AG09309 (cell line): ENCODE results near the gene RBFOX2.

Source experiments
- DNase-seq: peaks from one replicate; pipeline ENCODE4 v3.0.0-alpha.2; 2010; ENCODE audit warnings: low read depth
- H3K4me3 ChIP-seq: 2 replicates; pipeline ENCODE4 v1.5.1; 2011; ENCODE audit warnings: mild to moderate bottlenecking, low read depth, low read length, moderate library complexity; ENCODE audit not compliant: control insufficient read depth
- TF ChIP-seq, protein P1 (sequence below): IDR thresholded peaks from 2 replicates; pipeline ENCODE4 v1.5.1; 2011; ENCODE audit warnings: mild to moderate bottlenecking, low read depth, low read length, inconsistent platforms; ENCODE audit not compliant: insufficient read depth, control insufficient read depth; ENCODE audit errors: missing control alignments

Gene RBFOX2

GRCh38 chr22:35894937-35895708 lies 133.5 kb downstream of the RBFOX2 start:
- TF ChIP-seq, protein P1, sequence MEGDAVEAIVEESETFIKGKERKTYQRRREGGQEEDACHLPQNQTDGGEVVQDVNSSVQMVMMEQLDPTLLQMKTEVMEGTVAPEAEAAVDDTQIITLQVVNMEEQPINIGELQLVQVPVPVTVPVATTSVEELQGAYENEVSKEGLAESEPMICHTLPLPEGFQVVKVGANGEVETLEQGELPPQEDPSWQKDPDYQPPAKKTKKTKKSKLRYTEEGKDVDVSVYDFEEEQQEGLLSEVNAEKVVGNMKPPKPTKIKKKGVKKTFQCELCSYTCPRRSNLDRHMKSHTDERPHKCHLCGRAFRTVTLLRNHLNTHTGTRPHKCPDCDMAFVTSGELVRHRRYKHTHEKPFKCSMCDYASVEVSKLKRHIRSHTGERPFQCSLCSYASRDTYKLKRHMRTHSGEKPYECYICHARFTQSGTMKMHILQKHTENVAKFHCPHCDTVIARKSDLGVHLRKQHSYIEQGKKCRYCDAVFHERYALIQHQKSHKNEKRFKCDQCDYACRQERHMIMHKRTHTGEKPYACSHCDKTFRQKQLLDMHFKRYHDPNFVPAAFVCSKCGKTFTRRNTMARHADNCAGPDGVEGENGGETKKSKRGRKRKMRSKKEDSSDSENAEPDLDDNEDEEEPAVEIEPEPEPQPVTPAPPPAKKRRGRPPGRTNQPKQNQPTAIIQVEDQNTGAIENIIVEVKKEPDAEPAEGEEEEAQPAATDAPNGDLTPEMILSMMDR, result no peak
- H3K4me3 ChIP-seq, result peak overlapping the region; percentile 14
- peak; percentile 88 for DNase-seq

DNA sequence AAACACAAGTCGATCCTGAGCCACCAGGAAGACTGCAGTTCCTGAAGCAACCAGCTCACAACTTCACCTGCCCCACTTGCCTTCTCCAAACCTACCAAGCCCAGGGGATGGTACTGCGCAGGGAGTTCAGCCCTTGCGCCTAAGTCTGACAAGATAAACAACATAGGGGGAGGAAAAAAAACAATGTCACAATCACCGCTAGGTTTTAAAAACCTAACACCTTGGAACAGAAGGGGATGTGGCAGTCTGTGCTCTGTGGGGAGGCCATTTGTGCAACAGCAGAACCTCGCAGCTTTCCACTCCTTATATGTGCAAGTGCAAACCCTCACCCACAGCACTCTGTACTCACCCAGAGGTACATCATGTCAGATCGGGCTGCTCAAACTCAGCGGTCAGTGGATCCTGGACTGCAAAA lies 134.2 kb downstream of the RBFOX2 start:
- no peak for DNase-seq
- H3K4me3 ChIP-seq, result peak overlapping the region; percentile 14
- TF ChIP-seq, protein P1, result no peak

GRCh38 chr22:35893698-35894097 lies 134.9 kb downstream of the RBFOX2 start:
- TF ChIP-seq, protein P1, result no peak
- DNase-seq, result no peak
- H3K4me3 ChIP-seq, result no peak overlapping the region

DNA sequence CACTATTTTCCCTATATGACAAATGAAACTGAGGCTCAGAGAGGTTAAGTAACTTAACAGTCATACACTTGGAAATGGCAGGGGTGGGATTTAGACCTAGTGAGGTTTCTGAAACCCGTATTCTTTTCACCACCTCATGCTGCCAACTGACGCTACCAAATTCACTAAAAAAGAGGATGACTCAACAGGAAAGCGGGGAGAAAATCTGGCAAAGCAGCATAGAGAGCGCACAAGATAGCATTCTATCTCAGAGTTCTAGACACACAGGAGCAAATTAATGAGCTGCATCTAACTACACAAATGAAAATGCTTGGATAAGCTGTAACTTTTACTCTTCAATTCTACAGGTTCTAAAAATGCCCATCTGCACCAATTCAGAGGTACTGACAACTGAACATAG lies 136.4 kb downstream of the RBFOX2 start:
- no peak overlapping the region for H3K4me3 ChIP-seq
- TF ChIP-seq, protein P1, result no peak
- DNase-seq, result peak; percentile 48

GRCh38 chr22:35891442-35891841 lies 137.2 kb downstream of the RBFOX2 start:
- DNase-seq, result no peak
- H3K4me3 ChIP-seq, result no peak overlapping the region
- TF ChIP-seq, protein P1, result no peak

DNA sequence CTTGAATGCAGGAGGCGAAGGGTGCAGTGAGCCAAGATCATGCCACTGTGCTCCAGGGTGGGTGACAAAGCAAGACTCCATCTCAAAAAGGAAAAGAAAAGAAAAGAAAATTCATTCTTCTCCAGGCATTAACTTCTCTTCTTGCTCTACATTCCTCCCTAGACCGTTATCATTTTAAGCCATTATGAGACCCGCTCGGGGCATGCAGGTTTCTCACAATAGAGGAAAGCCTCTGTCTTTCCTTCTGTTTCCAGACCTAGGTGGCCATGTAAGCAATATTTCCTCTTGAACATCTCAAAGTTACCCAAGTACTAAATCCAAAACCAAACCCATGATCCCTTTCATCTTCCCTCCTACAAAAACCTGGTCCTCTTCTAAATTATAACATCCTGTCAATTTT lies 139.6 kb downstream of the RBFOX2 start:
- DNase-seq, result no peak
- TF ChIP-seq, protein P1, result no peak

More for the DNA sequence above, 139.6 kb downstream of the RBFOX2 start:
- H3K4me3 ChIP-seq, result no peak overlapping the region
